Astrocyte (in vitro differentiated cells and primary cell): ENCODE measurements around the gene FNDC3B. TPM values are rescaled to one million over a fixed set of nuclear protein-coding genes. Genes with fewer than 3 reads are reported as not detected.
A peak's percentile ranks its signal among the peaks of the same experiment; 100 is the strongest.

Source experiments
- DNase-seq: peaks from one replicate; pipeline ENCODE4 v3.0.0-alpha.2; 2010; ENCODE audit warnings: low read depth
- FAIRE-seq: peaks from 2 replicates; lab custom pipeline; 2011; peaks lifted over from hg19 to GRCh38; lab: Jason Lieb, UNC
- H2AFZ ChIP-seq: 2 replicates; pipeline ENCODE4 v1.6.0; 2012; ENCODE audit warnings: low read depth, low read length, inconsistent platforms
- H3K27ac ChIP-seq: 2 replicates; pipeline ENCODE4 v1.5.1; 2011; ENCODE audit warnings: low read depth, low read length, inconsistent platforms
- H3K27me3 ChIP-seq: 2 replicates; pipeline ENCODE4 v1.6.0; 2011; ENCODE audit warnings: low read length, inconsistent platforms; ENCODE audit not compliant: insufficient read depth
- H3K36me3 ChIP-seq: 2 replicates; pipeline ENCODE4 v1.5.1; 2011; ENCODE audit warnings: low read length, inconsistent platforms; ENCODE audit not compliant: insufficient read depth
- H3K4me1 ChIP-seq: 2 replicates; pipeline ENCODE4 v1.5.1; 2011; ENCODE audit warnings: low read length, inconsistent platforms; ENCODE audit not compliant: insufficient read depth
- H3K4me2 ChIP-seq: 2 replicates; pipeline ENCODE4 v1.6.0; 2012; ENCODE audit warnings: low read length, inconsistent platforms
- H3K4me3 ChIP-seq: 2 replicates; pipeline ENCODE4 v1.5.1; 2011; ENCODE audit warnings: low read depth, mild to moderate bottlenecking, low read length, inconsistent platforms; ENCODE audit not compliant: insufficient read depth
- H3K79me2 ChIP-seq: 2 replicates; pipeline ENCODE4 v1.6.0; 2012; ENCODE audit warnings: mild to moderate bottlenecking, low read length, inconsistent platforms; ENCODE audit not compliant: insufficient read depth
- H3K9ac ChIP-seq: 2 replicates; pipeline ENCODE4 v1.6.0; 2012; ENCODE audit warnings: mild to moderate bottlenecking, low read length, inconsistent platforms
- H3K9me3 ChIP-seq: 2 replicates; pipeline ENCODE4 v1.5.1; 2012; ENCODE audit warnings: low read depth, mild to moderate bottlenecking, low read length, inconsistent platforms; ENCODE audit not compliant: insufficient read depth
- H4K20me1 ChIP-seq: 2 replicates; pipeline ENCODE4 v1.6.0; 2012; ENCODE audit warnings: low read length, inconsistent platforms; ENCODE audit not compliant: insufficient read depth
- H3K27ac Mint-ChIP-seq: one replicate; pipeline ENCODE4 v1.8.0; 2021; ENCODE audit warnings: mild to moderate bottlenecking, mixed read lengths; ENCODE audit not compliant: unreplicated experiment
- H3K27me3 Mint-ChIP-seq: one replicate; pipeline ENCODE4 v1.8.0; 2021; ENCODE audit warnings: low read depth, mixed read lengths; ENCODE audit not compliant: unreplicated experiment
- H3K36me3 Mint-ChIP-seq: one replicate; pipeline ENCODE4 v1.8.0; 2021; ENCODE audit warnings: low read depth, mixed read lengths; ENCODE audit not compliant: unreplicated experiment
- H3K4me1 Mint-ChIP-seq: one replicate; pipeline ENCODE4 v1.8.0; 2021; ENCODE audit warnings: low read depth, mixed read lengths; ENCODE audit not compliant: unreplicated experiment
- H3K4me3 Mint-ChIP-seq: one replicate; pipeline ENCODE4 v1.8.0; 2021; ENCODE audit warnings: mild to moderate bottlenecking, moderate library complexity, mixed read lengths; ENCODE audit not compliant: unreplicated experiment
- H3K9me3 Mint-ChIP-seq: one replicate; pipeline ENCODE4 v1.8.0; 2021; ENCODE audit warnings: mild to moderate bottlenecking, mixed read lengths; ENCODE audit not compliant: unreplicated experiment
- EZH2 ChIP-seq: IDR thresholded peaks from 2 replicates; pipeline ENCODE4 v1.6.1; 2012; ENCODE audit warnings: mild to moderate bottlenecking, low read length, inconsistent platforms; ENCODE audit not compliant: insufficient read depth
- total RNA-seq: library from RNA; stranded (reverse); gene quantifications from 2 replicates; pipeline ENCODE4 v1.2.1, GENCODE V29; 2021
- TF ChIP-seq, protein P1 (sequence below): IDR thresholded peaks from 2 replicates; pipeline ENCODE4 v1.5.1; 2011; ENCODE audit warnings: low read depth, mild to moderate bottlenecking, inconsistent platforms, low read length, moderate library complexity; ENCODE audit not compliant: insufficient read depth

The FNDC3B gene
- total RNA-seq, 1 donor from 2014 or later = 327 TPM

DNA sequence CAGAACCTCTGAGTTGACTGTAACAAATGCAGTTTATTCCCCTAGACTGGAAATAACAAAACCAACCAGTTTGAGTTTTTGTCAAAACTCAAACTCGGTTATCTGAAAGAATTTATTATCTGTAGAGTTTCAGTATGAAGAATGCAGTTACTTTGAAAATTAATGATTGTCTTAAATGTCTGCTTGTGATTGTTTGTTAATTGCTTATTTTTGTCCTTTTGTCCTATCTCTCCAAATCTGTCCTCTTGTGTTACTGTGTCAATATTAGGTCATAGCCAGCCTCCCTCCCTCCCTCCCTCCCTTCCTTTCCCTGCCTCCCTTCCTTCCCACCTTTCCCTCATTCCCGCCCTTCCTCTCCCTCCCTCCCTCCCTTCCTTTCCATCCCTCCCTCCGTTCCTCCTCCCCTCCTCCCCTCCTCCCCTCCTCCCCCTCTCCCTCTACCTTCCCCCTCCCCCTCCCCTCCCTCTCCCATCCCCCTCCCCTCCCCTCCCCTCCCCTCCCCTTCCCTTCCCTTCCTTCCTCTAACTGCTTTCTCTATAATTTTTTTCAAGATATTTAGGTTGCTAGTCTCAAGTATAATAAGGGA, 153.5 kb downstream of the FNDC3B start:
- no peaks in the 10 kb centered on the region for H3K27me3 Mint-ChIP-seq
- no peak overlapping the region for H3K4me2 ChIP-seq
- no peak overlapping the region for H2AFZ ChIP-seq
- H4K20me1 ChIP-seq = peaks cover 54% of the 10 kb centered on the region
- H3K4me3 ChIP-seq = no peak overlapping the region
- no peak overlapping the region for H3K27ac ChIP-seq
- FAIRE-seq (no peak), DNase-seq (no peak)
- H3K9me3 Mint-ChIP-seq = no peaks in the 10 kb centered on the region
- no peaks in the 10 kb centered on the region for H3K9me3 ChIP-seq
- H3K27me3 ChIP-seq = no peaks in the 10 kb centered on the region
- H3K4me1 ChIP-seq = peaks cover 13% of the 10 kb centered on the region
- peaks cover 3% of the 10 kb centered on the region for H3K36me3 ChIP-seq
- H3K4me3 Mint-ChIP-seq = no peak overlapping the region
- peaks cover 11% of the 10 kb centered on the region for H3K36me3 Mint-ChIP-seq
- H3K79me2 ChIP-seq = peaks cover 88% of the 10 kb centered on the region
- no peak overlapping the region for H3K9ac ChIP-seq
- no peak for TF ChIP-seq EZH2
- TF ChIP-seq, protein P1, sequence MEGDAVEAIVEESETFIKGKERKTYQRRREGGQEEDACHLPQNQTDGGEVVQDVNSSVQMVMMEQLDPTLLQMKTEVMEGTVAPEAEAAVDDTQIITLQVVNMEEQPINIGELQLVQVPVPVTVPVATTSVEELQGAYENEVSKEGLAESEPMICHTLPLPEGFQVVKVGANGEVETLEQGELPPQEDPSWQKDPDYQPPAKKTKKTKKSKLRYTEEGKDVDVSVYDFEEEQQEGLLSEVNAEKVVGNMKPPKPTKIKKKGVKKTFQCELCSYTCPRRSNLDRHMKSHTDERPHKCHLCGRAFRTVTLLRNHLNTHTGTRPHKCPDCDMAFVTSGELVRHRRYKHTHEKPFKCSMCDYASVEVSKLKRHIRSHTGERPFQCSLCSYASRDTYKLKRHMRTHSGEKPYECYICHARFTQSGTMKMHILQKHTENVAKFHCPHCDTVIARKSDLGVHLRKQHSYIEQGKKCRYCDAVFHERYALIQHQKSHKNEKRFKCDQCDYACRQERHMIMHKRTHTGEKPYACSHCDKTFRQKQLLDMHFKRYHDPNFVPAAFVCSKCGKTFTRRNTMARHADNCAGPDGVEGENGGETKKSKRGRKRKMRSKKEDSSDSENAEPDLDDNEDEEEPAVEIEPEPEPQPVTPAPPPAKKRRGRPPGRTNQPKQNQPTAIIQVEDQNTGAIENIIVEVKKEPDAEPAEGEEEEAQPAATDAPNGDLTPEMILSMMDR = no peak
- no peak overlapping the region for H3K27ac Mint-ChIP-seq
- peaks cover 26% of the 10 kb centered on the region for H3K4me1 Mint-ChIP-seq

DNA sequence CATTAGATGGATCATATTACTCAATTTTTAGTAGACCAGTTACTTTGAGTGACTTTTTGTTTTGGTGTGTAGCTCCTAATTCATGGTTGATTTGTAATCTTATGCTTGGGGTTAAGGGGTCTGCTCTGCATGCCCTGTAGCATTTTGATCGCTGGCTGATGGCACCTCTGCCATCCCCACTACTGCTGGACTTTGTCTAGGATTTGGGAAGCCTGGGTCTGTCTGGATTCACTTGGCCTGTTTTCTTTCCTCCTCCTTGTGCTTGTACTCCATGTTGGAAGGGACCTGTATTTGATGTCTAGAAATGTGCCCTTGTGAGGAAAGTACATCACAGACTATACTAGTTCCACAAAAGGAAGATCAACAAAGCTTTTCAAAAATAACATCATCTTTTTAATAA, 154.1 kb downstream of the FNDC3B start:
- TF ChIP-seq, protein P1 = no peak
- no peak for TF ChIP-seq EZH2
- no peaks in the 10 kb centered on the region for H3K27me3 Mint-ChIP-seq
- Histone ChIP-seq H3K27ac (no peak overlapping the region), H3K9me3 (no peaks in the 10 kb centered on the region), H3K4me1 (peaks cover 13% of the 10 kb centered on the region), H3K4me2 (no peak overlapping the region), H3K27me3 (no peaks in the 10 kb centered on the region), H3K36me3 (peaks cover 3% of the 10 kb centered on the region), H3K9ac (no peak overlapping the region), H3K79me2 (peaks cover 89% of the 10 kb centered on the region), H3K4me3 (no peak overlapping the region), H4K20me1 (peaks cover 49% of the 10 kb centered on the region), H2AFZ (no peak overlapping the region)
- FAIRE-seq (no peak), DNase-seq (no peak)
- peaks cover under 1% of the 10 kb centered on the region for H3K9me3 Mint-ChIP-seq
- H3K4me3 Mint-ChIP-seq = no peak overlapping the region
- peaks cover 25% of the 10 kb centered on the region for H3K4me1 Mint-ChIP-seq
- H3K36me3 Mint-ChIP-seq = peaks cover 9% of the 10 kb centered on the region
- peak overlapping the region; percentile 29 for H3K27ac Mint-ChIP-seq

DNA sequence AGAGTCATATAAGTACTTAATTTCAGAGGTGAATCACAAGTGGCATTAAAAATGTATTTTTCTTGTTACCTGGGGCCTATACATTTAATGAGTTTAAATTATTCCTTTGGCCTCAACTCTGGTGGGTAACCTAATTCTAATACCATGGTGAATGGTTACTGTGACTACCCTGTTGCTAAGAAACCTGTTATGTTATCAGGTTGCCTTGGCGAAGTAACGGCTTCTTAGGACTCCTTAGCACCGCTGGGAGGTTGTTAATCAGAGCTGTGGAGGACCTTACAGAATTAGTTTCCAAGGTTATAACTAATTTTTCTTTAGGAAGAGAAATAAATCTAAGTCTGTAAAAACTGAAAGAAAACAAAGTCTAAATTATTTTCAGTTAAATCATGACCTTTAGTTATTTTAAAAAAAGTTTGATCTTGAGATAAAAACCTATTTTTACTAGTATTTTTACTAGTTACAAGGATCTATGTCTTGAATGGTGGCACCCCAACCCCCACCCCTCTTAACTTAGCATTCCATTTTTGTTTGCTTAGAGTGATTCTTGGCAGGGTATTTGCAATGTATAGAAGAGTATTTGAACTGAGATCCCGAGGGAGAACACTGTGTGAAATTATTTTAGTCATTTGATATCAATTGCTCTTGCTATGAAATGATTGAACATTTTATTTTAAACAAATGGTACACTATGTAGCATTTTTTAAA, 155.5 kb downstream of the FNDC3B start:
- Histone ChIP-seq H3K4me2 (peak overlapping the region; percentile 18), H4K20me1 (peaks cover 41% of the 10 kb centered on the region), H3K4me1 (peaks cover 14% of the 10 kb centered on the region), H3K9me3 (no peaks in the 10 kb centered on the region), H3K36me3 (peaks cover 3% of the 10 kb centered on the region), H3K27ac (peak overlapping the region; percentile 16), H2AFZ (no peak overlapping the region), H3K79me2 (peaks cover 85% of the 10 kb centered on the region), H3K4me3 (no peak overlapping the region), H3K27me3 (no peaks in the 10 kb centered on the region), H3K9ac (peak overlapping the region; percentile 26)
- peaks cover 23% of the 10 kb centered on the region for H3K4me1 Mint-ChIP-seq
- peaks cover 12% of the 10 kb centered on the region for H3K36me3 Mint-ChIP-seq
- FAIRE-seq (no peak), DNase-seq (peak; percentile 67)
- peak overlapping the region; percentile 7 for H3K27ac Mint-ChIP-seq
- peaks cover 2% of the 10 kb centered on the region for H3K9me3 Mint-ChIP-seq
- H3K4me3 Mint-ChIP-seq = no peak overlapping the region
- no peaks in the 10 kb centered on the region for H3K27me3 Mint-ChIP-seq
- no peak for TF ChIP-seq EZH2
- TF ChIP-seq, protein P1 = no peak
